GM12878 (cell line): ENCODE data around the gene LRRC8B. TPM values are rescaled to one million over a fixed set of nuclear protein-coding genes. Genes with fewer than 3 reads are reported as not detected.

Source experiments
- ATAC-seq: fragments of 200-7000 bp; cut with Tn5 transposase; 3 replicates; pipeline ENCODE4 v1.9.1; 2020; ENCODE audit warnings: mild to moderate bottlenecking, moderate library complexity
- BruUV-seq: library from RNA; stranded (reverse); fragments of 400-500 nt; replicated peaks from 2 replicates; lab custom pipeline; 2021; lab: Mats Ljungman, UMichigan
- CTCF ChIA-PET: fragments of 300-600 bp; sonication (Branson Sonifier 250); formaldehyde crosslinking; extraction: SDS; loops from one replicate; lab custom pipeline; 2021; ENCODE audit warnings: inconsistent platforms; lab: Yijun Ruan, JAX
- POLR2A ChIA-PET: fragments of 350-600 bp; formaldehyde crosslinking; extraction: SDS; loops from one replicate; lab custom pipeline; 2021; ENCODE audit warnings: inconsistent platforms; lab: Charles Lee
- RAD21 ChIA-PET: fragments of 300-600 bp; sonication (Branson Sonifier 250); formaldehyde crosslinking; loops from one replicate; lab custom pipeline; 2023; ENCODE audit warnings: antibody characterized with exemption; ENCODE audit not compliant: unreplicated experiment; lab: Charles Lee
- SMC1A ChIA-PET: fragments of 300-600 bp; sonication (Branson Sonifier 250); formaldehyde crosslinking; loops from one replicate; lab custom pipeline; 2023; ENCODE audit not compliant: unreplicated experiment, uncharacterized antibody; lab: Charles Lee
- DNase-seq: peaks from one replicate; pipeline ENCODE4 v3.0.0-alpha.2; 2011; ENCODE audit warnings: low read depth, low spot score
- FAIRE-seq: peaks from 3 replicates; lab custom pipeline; 2011; peaks lifted over from hg19 to GRCh38; lab: Jason Lieb, UNC
- H2AFZ ChIP-seq: 2 replicates; pipeline ENCODE4 v1.6.0; 2011; ENCODE audit warnings: low read depth, low read length, control low read depth; ENCODE audit not compliant: control insufficient read depth
- H3K27ac ChIP-seq: 2 replicates; pipeline ENCODE4 v1.5.1; 2011; ENCODE audit warnings: control low read depth; ENCODE audit not compliant: control insufficient read depth, insufficient read depth
- H3K27me3 ChIP-seq, 2 experiments: replicated peaks in 1 of 2; 2 replicates each; pipeline versions ENCODE4 v1.6.0 to v1.6.1; 2011; ENCODE audit warnings: low read length in 1 of 2; ENCODE audit not compliant: control insufficient read depth in 2 of 2, insufficient read depth in 2 of 2
- H3K36me3 ChIP-seq, 2 experiments: 2 replicates each; pipeline ENCODE4 v1.5.1; 2011; ENCODE audit warnings: low read length in 1 of 2; ENCODE audit not compliant: control insufficient read depth in 2 of 2, insufficient read depth in 2 of 2
- H3K4me1 ChIP-seq: 2 replicates; pipeline ENCODE4 v1.6.1; 2011; ENCODE audit warnings: mild to moderate bottlenecking, low read length, moderate library complexity, mixed read lengths; ENCODE audit not compliant: control insufficient read depth, insufficient read depth
- H3K4me2 ChIP-seq: 2 replicates; pipeline ENCODE4 v1.6.0; 2011; ENCODE audit warnings: control low read depth; ENCODE audit not compliant: control insufficient read depth, insufficient read depth
- H3K4me3 ChIP-seq: fragments of 200-600 bp; sonication (generic); 2 replicates; pipeline ENCODE4 v1.5.1; 2016
- H3K79me2 ChIP-seq: 2 replicates; pipeline ENCODE4 v1.6.0; 2011; ENCODE audit warnings: low read length; ENCODE audit not compliant: control insufficient read depth, insufficient read depth
- H3K9ac ChIP-seq: 2 replicates; pipeline ENCODE4 v1.8.0; 2011; ENCODE audit warnings: low read length, control low read depth, mixed read lengths; ENCODE audit not compliant: control insufficient read depth, insufficient read depth
- H3K9me3 ChIP-seq: replicated peaks from 3 replicates; pipeline ENCODE4 v1.5.1; 2011; ENCODE audit warnings: mild to moderate bottlenecking, low read length; ENCODE audit not compliant: control insufficient read depth, insufficient read depth
- H4K20me1 ChIP-seq: 2 replicates; pipeline ENCODE4 v1.6.0; 2011; ENCODE audit not compliant: control insufficient read depth, insufficient read depth
- CBX3 ChIP-seq: fragments of 200-600 bp; sonication (generic); IDR thresholded peaks from 2 replicates; pipeline ENCODE4 v1.6.1; 2016; ENCODE audit warnings: low read depth, borderline replicate concordance
- EP300 ChIP-seq, 2 experiments: fragments of 150-350 bp in 1 of 2; IDR thresholded peaks; 2 replicates each; pipeline ENCODE4 v1.6.1; 2011 to 2012; ENCODE audit warnings: low read depth in 2 of 2, low read length in 2 of 2, borderline replicate concordance in 1 of 2, improper control_type of control experiment in 1 of 2, inconsistent platforms in 1 of 2; ENCODE audit not compliant: control insufficient read depth in 1 of 2
- HSF1 ChIP-seq: fragments of 150-350 bp; IDR thresholded peaks from 2 replicates; pipeline ENCODE4 v1.6.1; 2014; ENCODE audit warnings: mild to moderate bottlenecking, low read depth, low read length
- RAD21 ChIP-seq: IDR thresholded peaks from 2 replicates; pipeline ENCODE4 v1.6.1; 2011; ENCODE audit warnings: mild to moderate bottlenecking, low read depth, low read length, moderate library complexity; ENCODE audit not compliant: insufficient read depth
- TAF1 ChIP-seq: IDR thresholded peaks from 2 replicates; pipeline ENCODE4 v1.6.1; 2011; ENCODE audit warnings: mild to moderate bottlenecking, low read depth, low read length, borderline replicate concordance
- TCF7 ChIP-seq: IDR thresholded peaks from 2 replicates; pipeline ENCODE4 v1.6.1; 2014; ENCODE audit warnings: antibody characterized with exemption, borderline replicate concordance
- WGBS: methylation state at CpG from one replicate; pipeline ENCODE4 v1.1.6; 2016; ENCODE audit warnings: low lambda C conversion rate; ENCODE audit not compliant: insufficient replicate concordance, insufficient coverage; ENCODE audit errors: missing lambda C conversion rate; 5-methylcytosine and 5-hydroxymethylcytosine counted together
- in situ Hi-C: fragments of 300-500 bp; cut with MboI; formaldehyde crosslinking; loops from 9 replicates; pipeline ENCODE4 v1.14.3; 2018; ENCODE audit warnings: mixed read lengths
- intact Hi-C: fragments of 100-400 bp; cut with micrococcal nuclease; formaldehyde crosslinking; loops from one replicate; pipeline ENCODE4 v1.14.2; 2022; ENCODE audit not compliant: unreplicated experiment
- polyA plus RNA-seq, 11 experiments: library from polyadenylated mRNA; depleted of rRNA in 4 of 11; unstranded in 6 of 11; stranded (reverse) in 5 of 11; fragments of >200 nt; fragmentation: Nextera tagmentation in 4 of 11; fragmentation: Illumina TruSeq in 1 of 11; extraction: Ambion mirVana in 4 of 11; extraction: Trizol in 1 of 11; gene quantifications; 1 replicate in 1 of 11; 2 replicates in 10 of 11; pipeline versions ENCODE4 v1.2.1 to v1.2.3, GENCODE V29; 2011 to 2016; ENCODE audit warnings: inconsistent platforms in 2 of 11, missing spikeins in 2 of 11, low read depth in 1 of 11
- total RNA-seq, 4 experiments: library from RNA; depleted of rRNA in 3 of 4; stranded (reverse); fragments of >200 nt in 3 of 4; fragmentation: Illumina TruSeq in 1 of 4; extraction: Trizol in 1 of 4; gene quantifications; 2 replicates each; pipeline versions ENCODE4 v1.2.1 to v1.2.3, GENCODE V29; 2013 to 2021
- TF ChIP-seq, protein P1 (sequence below): fragments of 450-650 bp; IDR thresholded peaks from 2 replicates; pipeline ENCODE4 v1.6.1; 2016; ENCODE audit warnings: mild to moderate bottlenecking
- TF ChIP-seq, protein P2 (sequence below), 3 experiments: IDR thresholded peaks in 2 of 3; conservative IDR thresholded peaks in 1 of 3; 2 replicates each; pipeline ENCODE4 v1.5.1; 2011; ENCODE audit warnings: low read depth in 3 of 3, low read length in 3 of 3, mild to moderate bottlenecking in 3 of 3, control low read depth in 2 of 3, moderate library complexity in 2 of 3, inconsistent platforms in 1 of 3, mixed read lengths in 1 of 3; ENCODE audit not compliant: control insufficient read depth in 2 of 3, insufficient read depth in 1 of 3; ENCODE audit errors: extremely low read depth in 1 of 3

Gene LRRC8B
- total and polyA plus RNA-seq, 10 of the 15 experiments (the other 5 are each of a cell fraction or from before 2014, with no cell fraction given), result 1.3 to 9.2 (median 5.4) TPM

DNA sequence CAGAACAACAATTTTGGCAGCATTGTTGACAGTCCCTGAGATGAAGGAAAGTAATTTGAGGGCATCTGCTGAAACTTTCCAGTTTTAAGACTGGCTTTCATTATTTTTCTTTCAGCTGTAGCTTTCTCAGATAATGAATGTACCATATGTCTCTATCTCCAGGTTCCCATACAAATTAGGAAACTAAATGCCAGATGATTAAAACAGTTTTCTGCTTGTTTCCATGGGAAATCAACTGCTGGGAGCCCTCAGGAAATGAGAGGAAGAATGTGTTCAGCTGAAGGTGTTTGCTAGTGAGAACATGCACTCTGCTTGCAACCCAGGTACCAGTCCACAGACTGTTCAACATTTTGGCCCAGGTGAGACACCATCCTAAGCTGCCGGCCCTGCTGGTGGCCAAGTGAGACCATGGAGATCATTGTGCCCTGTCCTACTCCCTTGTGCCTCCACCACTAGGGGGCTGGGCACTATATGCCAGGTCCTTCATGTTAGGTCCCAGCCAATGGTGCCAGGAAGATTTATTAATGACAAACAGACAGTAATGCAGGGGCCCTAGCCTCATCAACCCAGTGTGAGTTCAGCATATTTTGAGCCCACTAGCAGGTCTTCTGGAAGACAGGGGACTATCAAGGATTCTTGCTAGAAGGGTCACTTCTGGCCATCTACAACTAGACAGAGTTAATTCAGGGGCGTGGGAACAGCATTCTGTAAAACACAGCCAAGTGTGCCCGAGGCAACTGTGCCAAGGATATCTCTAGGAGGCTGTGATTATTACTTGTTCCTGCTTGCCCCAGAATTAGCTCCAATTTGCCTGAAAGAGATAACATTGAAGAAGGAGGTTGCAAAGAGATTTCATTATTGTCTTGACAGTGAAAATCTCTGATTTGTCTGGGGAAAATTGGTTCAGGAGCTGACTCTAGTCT, 91.3 kb downstream of the LRRC8B start:
- RAD21 ChIA-PET, result interaction anchor here (0.7 to 2.9 kb wide), 4 partner anchors 11 to 147 kb away, joined by 3 to 9 read pairs (median 5); no protein-coding TSS in a partner anchor

More for the DNA sequence above, 91.3 kb downstream of the LRRC8B start:
- 81% methylated on average over 3 of the region's 3 CpGs for WGBS
- ChIA-PET POLR2A (no interaction called here), CTCF (interaction anchor here (0.7 to 5.7 kb wide), 10 partner anchors 10 to 149 kb away, joined by 3 to 29 read pairs (median 3); no protein-coding TSS in a partner anchor), SMC1A (interaction anchor here (0.7 to 4.0 kb wide), 8 partner anchors 8 to 148 kb away, joined by 3 to 23 read pairs (median 4); no protein-coding TSS in a partner anchor)
- no peak overlapping the region for H3K4me3 ChIP-seq
- no peaks in the 10 kb centered on the region for H3K27me3 ChIP-seq
- BruUV-seq, result no TSS peak
- ATAC-seq, result peak; percentile 37
- intact Hi-C loops (no loop called here), in situ Hi-C loops (no loop called here)
- peaks cover 14% of the 10 kb centered on the region for H3K4me1 ChIP-seq
- H3K79me2 ChIP-seq, result no peaks in the 10 kb centered on the region
- DNase-seq, result no peak
- H3K27ac ChIP-seq, result no peak overlapping the region
- H4K20me1 ChIP-seq, result no peaks in the 10 kb centered on the region; the same call in 1 of the 2 replicates
- H3K36me3 ChIP-seq, result no peaks in the 10 kb centered on the region
- FAIRE-seq, result no peak
- H3K4me2 ChIP-seq, result no peak overlapping the region
- TF ChIP-seq, protein P1, sequence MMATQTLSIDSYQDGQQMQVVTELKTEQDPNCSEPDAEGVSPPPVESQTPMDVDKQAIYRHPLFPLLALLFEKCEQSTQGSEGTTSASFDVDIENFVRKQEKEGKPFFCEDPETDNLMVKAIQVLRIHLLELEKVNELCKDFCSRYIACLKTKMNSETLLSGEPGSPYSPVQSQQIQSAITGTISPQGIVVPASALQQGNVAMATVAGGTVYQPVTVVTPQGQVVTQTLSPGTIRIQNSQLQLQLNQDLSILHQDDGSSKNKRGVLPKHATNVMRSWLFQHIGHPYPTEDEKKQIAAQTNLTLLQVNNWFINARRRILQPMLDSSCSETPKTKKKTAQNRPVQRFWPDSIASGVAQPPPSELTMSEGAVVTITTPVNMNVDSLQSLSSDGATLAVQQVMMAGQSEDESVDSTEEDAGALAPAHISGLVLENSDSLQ, result no peak
- no peak for TF ChIP-seq HSF1
- TF ChIP-seq CBX3, result no peak
- no peak for TF ChIP-seq TCF7
- no peak for TF ChIP-seq TAF1
- TF ChIP-seq EP300 (IDR thresholded peaks at IDR 0.05; ENCODE audit: borderline replicate concordance in 1 of 2, control insufficient read depth in 1 of 2, low read depth in 2 of 2, low read length in 2 of 2), result no peak
- TF ChIP-seq RAD21, result 0 out of 2 replicates have a peak, but pooled peaks have one; percentile 8
- TF ChIP-seq, protein P2, sequence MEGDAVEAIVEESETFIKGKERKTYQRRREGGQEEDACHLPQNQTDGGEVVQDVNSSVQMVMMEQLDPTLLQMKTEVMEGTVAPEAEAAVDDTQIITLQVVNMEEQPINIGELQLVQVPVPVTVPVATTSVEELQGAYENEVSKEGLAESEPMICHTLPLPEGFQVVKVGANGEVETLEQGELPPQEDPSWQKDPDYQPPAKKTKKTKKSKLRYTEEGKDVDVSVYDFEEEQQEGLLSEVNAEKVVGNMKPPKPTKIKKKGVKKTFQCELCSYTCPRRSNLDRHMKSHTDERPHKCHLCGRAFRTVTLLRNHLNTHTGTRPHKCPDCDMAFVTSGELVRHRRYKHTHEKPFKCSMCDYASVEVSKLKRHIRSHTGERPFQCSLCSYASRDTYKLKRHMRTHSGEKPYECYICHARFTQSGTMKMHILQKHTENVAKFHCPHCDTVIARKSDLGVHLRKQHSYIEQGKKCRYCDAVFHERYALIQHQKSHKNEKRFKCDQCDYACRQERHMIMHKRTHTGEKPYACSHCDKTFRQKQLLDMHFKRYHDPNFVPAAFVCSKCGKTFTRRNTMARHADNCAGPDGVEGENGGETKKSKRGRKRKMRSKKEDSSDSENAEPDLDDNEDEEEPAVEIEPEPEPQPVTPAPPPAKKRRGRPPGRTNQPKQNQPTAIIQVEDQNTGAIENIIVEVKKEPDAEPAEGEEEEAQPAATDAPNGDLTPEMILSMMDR (IDR thresholded peaks at IDR 0.05 in 2 of 3, conservative IDR thresholded peaks at IDR 0.05 in 1 of 3; ENCODE audit: control insufficient read depth in 2 of 3, extremely low read depth in 1 of 3, insufficient read depth in 1 of 3, low read depth in 3 of 3, low read length in 3 of 3), result peak; percentile 15 to 52 (median 37); a peak in 4 of 6 replicates
- H3K9me3 ChIP-seq, result peaks cover 3% of the 10 kb centered on the region; the same call in 1 of the 3 replicates
- no peak overlapping the region for H3K9ac ChIP-seq
- no peak overlapping the region for H2AFZ ChIP-seq
